GM12878 (cell line): ENCODE data around the gene CLCN2. TPM values are rescaled to one million over a fixed set of nuclear protein-coding genes. Genes with fewer than 3 reads are reported as not detected.
A peak's percentile ranks its signal among the peaks of the same experiment; 100 is the strongest.

Experiments used
- ATAC-seq: fragments of 200-7000 bp; cut with Tn5 transposase; 3 replicates; pipeline ENCODE4 v1.9.1; 2020; ENCODE audit warnings: mild to moderate bottlenecking, moderate library complexity
- BruUV-seq: library from RNA; stranded (reverse); fragments of 400-500 nt; replicated peaks from 2 replicates; lab custom pipeline; 2021; lab: Mats Ljungman, UMichigan
- CTCF ChIA-PET: fragments of 300-600 bp; sonication (Branson Sonifier 250); formaldehyde crosslinking; extraction: SDS; loops from one replicate; lab custom pipeline; 2021; ENCODE audit warnings: inconsistent platforms; lab: Yijun Ruan, JAX
- POLR2A ChIA-PET: fragments of 350-600 bp; formaldehyde crosslinking; extraction: SDS; loops from one replicate; lab custom pipeline; 2021; ENCODE audit warnings: inconsistent platforms; lab: Charles Lee
- RAD21 ChIA-PET: fragments of 300-600 bp; sonication (Branson Sonifier 250); formaldehyde crosslinking; loops from one replicate; lab custom pipeline; 2023; ENCODE audit warnings: antibody characterized with exemption; ENCODE audit not compliant: unreplicated experiment; lab: Charles Lee
- SMC1A ChIA-PET: fragments of 300-600 bp; sonication (Branson Sonifier 250); formaldehyde crosslinking; loops from one replicate; lab custom pipeline; 2023; ENCODE audit not compliant: unreplicated experiment, uncharacterized antibody; lab: Charles Lee
- DNase-seq: peaks from one replicate; pipeline ENCODE4 v3.0.0-alpha.2; 2011; ENCODE audit warnings: low read depth, low spot score
- FAIRE-seq: peaks from 3 replicates; lab custom pipeline; 2011; peaks lifted over from hg19 to GRCh38; lab: Jason Lieb, UNC
- H2AFZ ChIP-seq: 2 replicates; pipeline ENCODE4 v1.6.0; 2011; ENCODE audit warnings: low read depth, low read length, control low read depth; ENCODE audit not compliant: control insufficient read depth
- H3K27ac ChIP-seq: 2 replicates; pipeline ENCODE4 v1.5.1; 2011; ENCODE audit warnings: control low read depth; ENCODE audit not compliant: control insufficient read depth, insufficient read depth
- H3K27me3 ChIP-seq, 2 experiments: replicated peaks in 1 of 2; 2 replicates each; pipeline versions ENCODE4 v1.6.0 to v1.6.1; 2011; ENCODE audit warnings: low read length in 1 of 2; ENCODE audit not compliant: control insufficient read depth in 2 of 2, insufficient read depth in 2 of 2
- H3K36me3 ChIP-seq, 2 experiments: 2 replicates each; pipeline ENCODE4 v1.5.1; 2011; ENCODE audit warnings: low read length in 1 of 2; ENCODE audit not compliant: control insufficient read depth in 2 of 2, insufficient read depth in 2 of 2
- H3K4me1 ChIP-seq: 2 replicates; pipeline ENCODE4 v1.6.1; 2011; ENCODE audit warnings: mild to moderate bottlenecking, low read length, moderate library complexity, mixed read lengths; ENCODE audit not compliant: control insufficient read depth, insufficient read depth
- H3K4me2 ChIP-seq: 2 replicates; pipeline ENCODE4 v1.6.0; 2011; ENCODE audit warnings: control low read depth; ENCODE audit not compliant: control insufficient read depth, insufficient read depth
- H3K4me3 ChIP-seq: fragments of 200-600 bp; sonication (generic); 2 replicates; pipeline ENCODE4 v1.5.1; 2016
- H3K79me2 ChIP-seq: 2 replicates; pipeline ENCODE4 v1.6.0; 2011; ENCODE audit warnings: low read length; ENCODE audit not compliant: control insufficient read depth, insufficient read depth
- H3K9ac ChIP-seq: 2 replicates; pipeline ENCODE4 v1.8.0; 2011; ENCODE audit warnings: low read length, control low read depth, mixed read lengths; ENCODE audit not compliant: control insufficient read depth, insufficient read depth
- H3K9me3 ChIP-seq: replicated peaks from 3 replicates; pipeline ENCODE4 v1.5.1; 2011; ENCODE audit warnings: mild to moderate bottlenecking, low read length; ENCODE audit not compliant: control insufficient read depth, insufficient read depth
- H4K20me1 ChIP-seq: 2 replicates; pipeline ENCODE4 v1.6.0; 2011; ENCODE audit not compliant: control insufficient read depth, insufficient read depth
- BACH1 ChIP-seq: fragments of 450-650 bp; IDR thresholded peaks from 2 replicates; pipeline ENCODE4 v1.6.1; 2017; ENCODE audit warnings: mild to moderate bottlenecking, borderline replicate concordance
- BCL3 ChIP-seq: IDR thresholded peaks from 2 replicates; pipeline ENCODE4 v1.6.1; 2011; ENCODE audit warnings: borderline replicate concordance, low read depth, mild to moderate bottlenecking, moderate library complexity, low read length; ENCODE audit not compliant: insufficient read depth, poor library complexity, severe bottlenecking
- BCLAF1 ChIP-seq: fragments of 450-650 bp; IDR thresholded peaks from 2 replicates; pipeline ENCODE4 v1.6.1; 2017; ENCODE audit warnings: antibody characterized with exemption, mild to moderate bottlenecking, moderate library complexity
- CREM ChIP-seq: IDR thresholded peaks from 2 replicates; pipeline ENCODE4 v1.6.1; 2014; ENCODE audit warnings: antibody characterized with exemption, low read depth
- ELK1 ChIP-seq: IDR thresholded peaks from 2 replicates; pipeline ENCODE4 v1.6.1; 2012; ENCODE audit warnings: low read depth, low read length, improper control_type of control experiment
- EP300 ChIP-seq, 2 experiments: fragments of 150-350 bp in 1 of 2; IDR thresholded peaks; 2 replicates each; pipeline ENCODE4 v1.6.1; 2011 to 2012; ENCODE audit warnings: low read depth in 2 of 2, low read length in 2 of 2, borderline replicate concordance in 1 of 2, improper control_type of control experiment in 1 of 2, inconsistent platforms in 1 of 2; ENCODE audit not compliant: control insufficient read depth in 1 of 2
- MEF2A ChIP-seq: IDR thresholded peaks from 2 replicates; pipeline ENCODE4 v1.6.1; 2011; ENCODE audit warnings: low read depth, mild to moderate bottlenecking, low read length, moderate library complexity; ENCODE audit not compliant: insufficient read depth
- NBN ChIP-seq: fragments of 450-650 bp; IDR thresholded peaks from 2 replicates; pipeline ENCODE4 v1.6.1; 2016
- NKRF ChIP-seq: fragments of 450-650 bp; conservative IDR thresholded peaks from 2 replicates; pipeline ENCODE4 v1.6.1; 2017; ENCODE audit warnings: mild to moderate bottlenecking, moderate library complexity
- RAD21 ChIP-seq: IDR thresholded peaks from 2 replicates; pipeline ENCODE4 v1.6.1; 2011; ENCODE audit warnings: mild to moderate bottlenecking, low read depth, low read length, moderate library complexity; ENCODE audit not compliant: insufficient read depth
- RCOR1 ChIP-seq: conservative IDR thresholded peaks from 2 replicates; pipeline ENCODE4 v1.6.1; 2012; ENCODE audit warnings: low read depth, low read length, improper control_type of control experiment
- SUZ12 ChIP-seq: fragments of 200-600 bp; sonication (generic); IDR thresholded peaks from one replicate; pipeline ENCODE4 v1.6.1; 2018; ENCODE audit warnings: antibody characterized with exemption, mild to moderate bottlenecking; ENCODE audit not compliant: unreplicated experiment
- TARDBP ChIP-seq: IDR thresholded peaks from 2 replicates; pipeline ENCODE4 v1.6.1; 2016; ENCODE audit warnings: borderline replicate concordance
- YY1 ChIP-seq: IDR thresholded peaks from 2 replicates; pipeline ENCODE4 v1.6.1; 2011; ENCODE audit warnings: low read depth, mild to moderate bottlenecking, low read length
- ZBED1 ChIP-seq: IDR thresholded peaks from 2 replicates; pipeline ENCODE4 v1.6.1; 2016; ENCODE audit warnings: borderline replicate concordance
- WGBS: methylation state at CpG from one replicate; pipeline ENCODE4 v1.1.6; 2016; ENCODE audit warnings: low lambda C conversion rate; ENCODE audit not compliant: insufficient replicate concordance, insufficient coverage; ENCODE audit errors: missing lambda C conversion rate; 5-methylcytosine and 5-hydroxymethylcytosine counted together
- in situ Hi-C: fragments of 300-500 bp; cut with MboI; formaldehyde crosslinking; loops from 9 replicates; pipeline ENCODE4 v1.14.3; 2018; ENCODE audit warnings: mixed read lengths
- intact Hi-C: fragments of 100-400 bp; cut with micrococcal nuclease; formaldehyde crosslinking; loops from one replicate; pipeline ENCODE4 v1.14.2; 2022; ENCODE audit not compliant: unreplicated experiment
- polyA plus RNA-seq, 11 experiments: library from polyadenylated mRNA; depleted of rRNA in 4 of 11; unstranded in 6 of 11; stranded (reverse) in 5 of 11; fragments of >200 nt; fragmentation: Nextera tagmentation in 4 of 11; fragmentation: Illumina TruSeq in 1 of 11; extraction: Ambion mirVana in 4 of 11; extraction: Trizol in 1 of 11; gene quantifications; 1 replicate in 1 of 11; 2 replicates in 10 of 11; pipeline versions ENCODE4 v1.2.1 to v1.2.3, GENCODE V29; 2011 to 2016; ENCODE audit warnings: inconsistent platforms in 2 of 11, missing spikeins in 2 of 11, low read depth in 1 of 11
- total RNA-seq, 4 experiments: library from RNA; depleted of rRNA in 3 of 4; stranded (reverse); fragments of >200 nt in 3 of 4; fragmentation: Illumina TruSeq in 1 of 4; extraction: Trizol in 1 of 4; gene quantifications; 2 replicates each; pipeline versions ENCODE4 v1.2.1 to v1.2.3, GENCODE V29; 2013 to 2021

Gene CLCN2
- total and polyA plus RNA-seq, 10 of the 15 experiments (the other 5 are each of a cell fraction or from before 2014, with no cell fraction given): 0.13 to 2.6 (median 0.85) TPM; not detected in 1

- Histone ChIP-seq H3K9ac (peak overlapping the region; percentile 45; the same call in 1 of the 2 replicates), H3K27ac (no peak overlapping the region; the same call in 1 of the 2 replicates), H3K4me1 (peaks cover 11% of the 10 kb centered on the region), H4K20me1 (peaks cover 2% of the 10 kb centered on the region), H3K27me3 (no peaks in the 10 kb centered on the region), H3K4me2 (peak overlapping the region; percentile 94), H3K4me3 (peak overlapping the region; percentile 80), H3K36me3 (peaks cover 23 to 26% of the 10 kb centered on the region in 2 experiments), H3K9me3 (no peaks in the 10 kb centered on the region), H3K79me2 (no peaks in the 10 kb centered on the region), H2AFZ (peak overlapping the region; percentile 74)
- 4% methylated on average over 32 of the region's 77 CpGs for WGBS
- ATAC-seq (peak; percentile 80), FAIRE-seq (peak; percentile 54), DNase-seq (no peak)
- ChIA-PET CTCF (no interaction called here), SMC1A (no interaction called here), RAD21 (no interaction called here), POLR2A (no interaction called here)
- in situ Hi-C loops (no loop called here), intact Hi-C loops (no loop called here)
- no TSS peak for BruUV-seq
- TF ChIP-seq MEF2A (no peak), ELK1 (0 out of 2 replicates have a peak, but pooled peaks have one; percentile 7), SUZ12 (no peak), EP300 (IDR thresholded peaks at IDR 0.05; ENCODE audit: borderline replicate concordance in 1 of 2, control insufficient read depth in 1 of 2, low read depth in 2 of 2, low read length in 2 of 2) (no peak), BCL3 (no peak), TARDBP (peak; percentile 11), BACH1 (peak; percentile 87), YY1 (peak; percentile 40), RCOR1 (no peak), RAD21 (no peak), NBN (0 out of 2 replicates have a peak, but pooled peaks have one; percentile 52), ZBED1 (peak; percentile 58; the same call in 1 of the 2 replicates), BCLAF1 (no peak), CREM (peak; percentile 98), NKRF (no peak)
Measured at GRCh38 chr3:184335661-184336546, 25.5 kb downstream of the CLCN2 start.
